IPS-11a (cell line): ENCODE measurements around the gene ZSCAN10.
"Not testable (repeated sequence)": the region's sequence is repeated elsewhere in the genome, so short reads cannot be mapped to it uniquely, and the experiment has no call there.

Experiments
- H3K4me3 ChIP-seq: one replicate; pipeline ENCODE4 v1.5.1; 2013; ENCODE audit warnings: low read depth, low read length, control low read depth

Gene ZSCAN10

DNA sequence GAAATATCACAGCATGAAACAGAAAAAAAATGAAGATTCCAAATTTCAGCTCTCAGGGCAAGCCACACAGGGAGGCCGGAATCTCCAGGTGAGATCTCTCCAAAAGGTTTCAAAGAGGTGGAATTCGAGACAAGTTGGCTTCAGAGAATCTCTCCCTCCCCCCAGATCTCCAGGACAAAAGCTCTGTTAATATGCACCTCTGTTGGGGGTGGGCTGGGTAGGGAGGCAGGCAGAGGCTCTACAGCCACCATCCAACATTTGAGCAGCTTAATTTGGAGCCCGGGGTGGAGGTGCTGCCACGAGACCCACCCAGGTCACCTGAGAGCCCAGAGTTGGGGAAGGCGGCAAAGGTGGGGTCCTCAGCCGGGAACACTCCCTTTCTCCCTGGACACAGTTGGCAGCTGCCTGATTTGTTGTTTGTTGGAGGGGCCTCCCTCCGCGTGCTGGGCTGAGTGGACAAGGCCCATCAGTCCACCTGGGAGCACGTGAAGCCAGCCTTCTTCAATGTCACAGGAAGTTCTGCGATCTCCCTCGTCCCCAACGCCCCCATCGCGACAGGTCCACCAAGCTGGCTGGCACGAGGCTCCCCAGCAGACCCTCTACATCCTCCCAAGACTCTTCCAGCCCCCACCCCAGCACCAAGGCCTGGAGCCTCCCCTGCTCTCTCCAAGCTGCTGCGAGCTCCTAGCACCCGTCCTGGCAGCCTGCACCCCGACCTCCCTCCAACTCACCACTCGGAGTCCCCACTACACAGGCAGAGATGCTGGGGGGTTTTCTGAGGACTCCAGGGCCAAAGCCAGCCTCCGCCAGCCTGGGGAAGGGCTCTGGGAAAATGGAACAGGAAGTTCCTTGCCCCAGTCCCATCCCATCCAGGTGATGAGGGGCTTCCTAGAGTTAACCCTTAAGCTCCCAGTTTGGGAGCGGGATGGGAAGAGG, at the start of gene ZSCAN10:
Gene ZSCAN10, minus strand, starts transcription at position 836 of the 936 bp plus-strand sequence. CDS start 6,357 bp downstream, outside the sequence.
- peak within 1 kb of the TSS; percentile 93 for H3K4me3 ChIP-seq

DNA sequence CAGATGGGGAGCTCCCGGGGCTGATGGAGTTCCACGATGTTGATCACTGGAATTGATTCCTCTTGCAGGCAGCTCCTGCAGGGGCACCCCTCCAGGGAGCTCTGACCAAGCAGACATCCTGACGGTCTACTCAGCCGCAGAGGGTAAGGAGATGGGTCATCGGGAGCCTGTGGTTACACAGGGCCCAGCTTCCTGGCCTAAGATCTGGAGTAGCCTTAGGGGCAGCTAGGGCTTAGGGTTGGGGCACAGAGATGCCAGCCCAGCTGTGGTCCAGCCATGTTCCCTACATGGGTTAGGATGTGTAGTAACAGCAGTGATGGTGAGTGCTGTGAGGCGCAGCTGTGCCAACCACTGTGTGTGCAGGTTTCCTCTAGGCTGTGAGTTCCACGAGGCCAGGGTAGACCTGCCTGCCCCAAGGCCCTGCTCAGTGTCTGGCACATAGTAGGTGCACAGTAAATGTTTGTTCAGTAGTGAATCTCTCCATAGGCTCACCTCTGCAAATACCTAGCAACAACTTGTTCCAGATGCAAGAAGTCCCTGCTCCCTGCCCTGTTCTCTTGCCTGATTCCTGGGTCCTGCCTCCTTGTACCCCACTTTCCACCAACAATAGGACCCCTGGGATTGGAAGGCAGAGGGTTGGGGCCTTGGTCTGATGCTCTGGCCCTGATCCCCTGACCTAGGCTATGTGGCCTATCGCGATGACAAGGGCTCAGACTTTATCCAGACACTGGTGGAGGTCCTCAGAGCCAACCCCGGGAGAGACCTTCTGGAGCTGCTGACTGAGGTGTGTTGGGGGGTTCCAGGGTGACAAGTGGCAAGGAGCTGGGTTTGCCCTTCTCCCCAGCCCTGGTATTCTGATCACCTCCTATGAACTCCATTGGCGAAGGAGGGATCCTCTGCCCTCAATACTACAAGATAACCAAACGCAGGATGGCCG, 49.4 kb upstream of the ZSCAN10 start:
- no peak overlapping the region for H3K4me3 ChIP-seq

DNA sequence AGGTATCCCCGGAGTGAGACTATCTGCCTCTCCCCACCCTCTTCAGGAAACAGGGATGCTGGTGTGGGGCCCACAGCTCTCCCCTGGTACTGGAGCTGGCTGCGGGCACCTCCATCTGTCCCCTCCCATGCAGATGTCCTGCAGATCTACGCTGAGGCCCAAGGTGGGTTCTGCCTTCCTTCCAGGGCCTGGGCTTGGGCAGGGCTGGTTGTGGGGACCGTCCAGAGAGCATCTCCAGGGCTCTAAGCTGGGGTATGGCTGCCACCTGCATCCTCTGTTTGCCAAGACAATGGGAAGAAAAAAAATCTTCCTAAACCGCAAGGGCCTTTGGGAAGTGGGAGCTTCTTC, 48.6 kb upstream of the ZSCAN10 start:
- H3K4me3 ChIP-seq, result no peak overlapping the region

DNA sequence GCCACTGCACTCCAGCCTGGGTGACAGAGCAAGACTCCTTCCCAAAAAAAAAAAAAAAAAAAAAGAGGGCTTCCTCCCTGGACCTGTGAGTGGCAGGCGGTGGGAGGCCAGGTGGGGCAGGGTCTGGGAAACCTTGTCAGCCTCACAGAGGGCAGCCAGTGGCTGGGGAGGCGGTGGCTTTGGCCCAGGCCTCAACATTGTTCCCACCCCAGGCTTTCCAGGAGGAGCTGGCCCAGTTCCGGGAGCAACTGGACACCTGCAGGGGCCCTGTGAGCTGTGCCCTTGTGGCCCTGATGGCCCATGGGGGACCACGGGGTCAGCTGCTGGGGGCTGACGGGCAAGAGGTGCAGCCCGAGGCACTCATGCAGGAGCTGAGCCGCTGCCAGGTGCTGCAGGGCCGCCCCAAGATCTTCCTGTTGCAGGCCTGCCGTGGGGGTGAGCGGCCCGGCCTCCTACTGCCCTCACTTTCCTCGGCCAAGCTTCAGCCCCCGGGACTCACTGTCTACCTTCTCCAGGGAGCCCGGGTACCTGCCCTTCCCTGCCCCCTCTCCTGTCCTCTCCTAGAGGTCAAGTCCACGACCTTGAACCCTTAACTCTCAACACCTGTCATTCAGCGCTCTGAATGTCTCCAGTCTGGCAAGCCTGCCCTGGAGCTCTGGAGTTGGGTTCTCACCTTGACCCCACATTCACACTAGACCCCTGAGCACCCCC, 48.1 kb upstream of the ZSCAN10 start:
- H3K4me3 ChIP-seq, result no peak overlapping the region

DNA sequence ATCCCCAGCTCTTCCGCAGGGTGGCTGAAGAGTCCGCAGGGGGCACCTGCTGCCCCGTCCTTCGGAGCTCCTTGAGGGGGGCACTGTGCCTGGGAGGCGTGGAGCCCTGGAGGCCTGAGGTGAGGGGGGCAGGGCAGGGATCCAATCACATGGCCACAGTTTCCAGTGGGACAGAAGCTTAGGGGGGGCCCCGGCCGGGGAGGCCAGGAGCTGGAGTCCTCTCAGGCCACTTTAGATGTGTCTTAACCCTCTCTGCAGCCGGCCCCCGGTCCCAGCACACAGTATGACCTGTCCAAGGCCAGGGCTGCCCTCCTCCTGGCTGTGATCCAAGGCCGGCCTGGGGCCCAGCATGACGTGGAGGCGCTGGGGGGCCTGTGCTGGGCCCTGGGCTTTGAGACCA, 46.6 kb upstream of the ZSCAN10 start:
- H3K4me3 ChIP-seq, result no peak overlapping the region

DNA sequence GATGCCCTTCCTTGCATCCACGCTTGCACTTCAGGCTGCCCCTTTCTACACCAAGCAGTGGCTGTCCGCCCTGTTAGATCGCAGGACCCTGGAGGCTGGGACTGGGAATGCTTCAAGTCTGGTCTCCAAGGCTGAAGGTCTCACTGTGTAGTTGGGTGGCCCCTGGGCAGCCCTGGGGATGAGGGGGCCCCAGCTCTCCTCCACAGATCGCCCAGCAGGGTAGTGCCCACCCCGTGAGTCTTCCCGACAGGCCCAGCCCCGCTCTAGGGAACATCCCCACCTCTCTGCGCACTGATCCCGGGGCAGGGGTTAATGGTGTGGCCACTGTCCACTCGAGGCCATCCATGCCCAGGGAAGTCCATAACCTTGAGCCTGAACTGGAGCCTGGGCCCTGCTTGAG, 46.1 kb upstream of the ZSCAN10 start:
- H3K4me3 ChIP-seq, result no peak overlapping the region

DNA sequence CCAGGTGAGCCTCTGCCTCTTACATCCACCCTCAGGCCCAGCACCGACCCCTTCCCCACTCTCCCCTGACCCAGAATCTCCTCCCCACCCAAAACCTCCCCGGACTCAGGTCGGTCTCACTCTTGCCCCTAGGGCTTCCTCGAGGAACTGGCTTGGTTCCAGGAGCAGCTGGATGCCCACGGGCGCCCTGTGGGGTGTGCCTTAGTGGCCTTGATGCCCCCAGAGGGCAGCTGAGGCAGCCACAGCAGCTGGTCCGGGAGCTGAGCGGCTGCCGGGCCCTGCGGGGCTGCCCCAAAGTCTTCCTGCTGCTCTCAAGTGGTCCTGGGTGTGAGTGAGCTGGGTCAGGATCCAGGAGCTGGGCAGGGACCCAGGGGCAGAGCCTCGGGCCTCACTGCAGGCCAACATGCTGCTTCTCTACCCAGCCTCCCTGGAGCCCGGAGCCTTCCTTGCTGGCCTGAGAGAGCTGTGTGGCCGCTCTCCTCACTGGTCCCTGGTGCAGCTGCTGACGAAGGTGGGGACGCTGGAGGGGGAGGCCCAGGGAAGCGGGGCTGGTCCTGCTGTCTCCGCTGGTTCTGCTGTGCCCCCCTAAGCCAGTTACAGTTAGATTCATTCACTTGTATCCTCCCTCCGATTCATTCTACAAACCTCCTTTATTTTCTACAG, 45.4 kb upstream of the ZSCAN10 start:
- H3K4me3 ChIP-seq, result no peak overlapping the region

DNA sequence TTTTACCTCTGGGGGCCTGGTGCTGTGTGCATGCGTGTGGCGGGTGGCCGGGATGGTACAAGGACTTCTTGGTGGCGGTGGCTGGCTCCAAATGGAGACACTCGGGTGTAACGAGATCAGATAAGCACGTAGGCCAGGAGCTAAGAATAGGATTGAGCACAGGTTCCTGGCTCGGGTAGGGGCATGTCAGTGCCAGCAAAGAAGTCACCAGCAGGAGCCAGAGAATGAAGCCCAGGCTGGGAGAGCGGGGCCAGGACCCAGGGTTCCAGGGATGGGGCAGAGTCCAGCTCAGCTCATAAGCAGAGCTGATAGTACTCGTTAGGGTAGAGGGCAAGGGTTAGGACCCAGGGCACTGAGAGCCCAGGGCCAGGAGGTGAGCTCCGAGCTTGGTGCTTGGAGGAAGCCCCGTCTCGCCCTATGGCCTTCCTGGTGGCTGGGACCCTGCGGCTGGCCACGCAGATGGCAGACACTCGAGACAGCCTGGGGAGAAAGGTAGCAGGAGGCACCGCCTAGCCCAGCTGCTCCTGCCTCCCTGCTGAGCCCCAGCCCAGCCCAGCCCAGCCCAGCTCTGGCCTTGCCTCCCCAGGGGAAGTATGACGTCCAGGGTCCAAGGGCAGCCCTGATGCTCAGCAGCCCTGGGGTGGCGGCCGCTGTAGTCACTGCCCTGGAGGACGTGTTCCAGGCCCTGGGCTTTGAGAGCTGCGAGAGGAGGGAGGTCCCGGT, 44.7 kb upstream of the ZSCAN10 start:
- H3K4me3 ChIP-seq, result no peak overlapping the region

DNA sequence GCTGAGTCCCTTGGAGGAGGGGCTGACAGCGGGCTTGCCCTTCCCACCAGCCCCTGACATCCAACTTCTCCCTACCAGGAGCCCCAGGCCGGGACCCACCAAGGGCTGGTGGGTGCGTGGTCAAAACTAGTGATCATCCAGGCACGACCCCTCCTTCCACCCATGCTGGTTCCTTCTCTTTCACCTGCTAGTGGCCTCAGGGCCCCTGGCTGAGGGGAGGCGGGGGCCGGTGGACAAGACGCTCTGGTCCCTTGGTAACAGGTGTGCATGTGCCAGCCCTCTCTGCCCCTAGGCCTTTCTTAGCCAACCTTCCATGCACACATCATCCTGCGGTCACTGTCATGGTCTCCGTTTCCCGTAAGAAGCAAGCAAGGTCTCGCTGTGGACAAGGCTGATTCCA, 44.1 kb upstream of the ZSCAN10 start:
- H3K4me3 ChIP-seq, result no peak overlapping the region

DNA sequence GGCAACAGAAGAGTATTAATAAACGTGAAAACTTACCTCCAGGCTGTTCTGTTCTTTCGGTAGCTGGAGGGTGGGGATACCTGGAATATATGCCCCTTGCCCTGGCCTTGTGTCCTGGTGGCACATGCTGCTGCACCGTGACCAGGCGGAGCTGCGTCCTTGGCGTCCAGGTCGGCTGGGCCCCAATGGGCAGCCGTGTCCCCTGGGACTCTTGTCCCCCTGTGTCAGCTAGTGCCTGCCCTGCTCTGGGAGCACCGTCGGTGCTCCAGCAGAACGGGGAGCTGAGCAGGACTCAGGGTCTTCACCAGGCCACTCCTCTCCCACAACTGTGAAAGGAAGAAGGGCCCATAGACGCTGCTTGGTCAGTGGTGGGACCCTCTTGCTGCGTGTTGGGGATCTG, 43.7 kb upstream of the ZSCAN10 start:
- no peak overlapping the region for H3K4me3 ChIP-seq

DNA sequence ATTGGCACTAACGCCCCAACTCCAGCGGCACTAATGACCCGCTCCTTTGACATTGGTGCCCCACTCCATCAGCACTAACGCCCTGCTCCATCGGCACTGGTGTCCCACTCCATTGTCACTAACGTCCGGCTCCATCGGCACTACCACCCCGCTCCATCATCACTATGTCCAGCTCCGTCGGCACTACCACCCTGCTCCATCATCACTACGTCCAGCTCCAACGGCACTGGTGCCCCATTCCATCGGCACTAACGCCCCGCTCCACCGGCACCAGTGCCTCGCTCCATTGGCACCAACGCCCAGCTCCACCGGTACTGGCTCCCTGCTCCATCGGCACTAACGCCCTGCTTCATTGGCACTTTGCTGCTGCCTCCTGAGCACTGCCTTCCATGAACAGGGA, 43.2 kb upstream of the ZSCAN10 start:
- no peak overlapping the region for H3K4me3 ChIP-seq

DNA sequence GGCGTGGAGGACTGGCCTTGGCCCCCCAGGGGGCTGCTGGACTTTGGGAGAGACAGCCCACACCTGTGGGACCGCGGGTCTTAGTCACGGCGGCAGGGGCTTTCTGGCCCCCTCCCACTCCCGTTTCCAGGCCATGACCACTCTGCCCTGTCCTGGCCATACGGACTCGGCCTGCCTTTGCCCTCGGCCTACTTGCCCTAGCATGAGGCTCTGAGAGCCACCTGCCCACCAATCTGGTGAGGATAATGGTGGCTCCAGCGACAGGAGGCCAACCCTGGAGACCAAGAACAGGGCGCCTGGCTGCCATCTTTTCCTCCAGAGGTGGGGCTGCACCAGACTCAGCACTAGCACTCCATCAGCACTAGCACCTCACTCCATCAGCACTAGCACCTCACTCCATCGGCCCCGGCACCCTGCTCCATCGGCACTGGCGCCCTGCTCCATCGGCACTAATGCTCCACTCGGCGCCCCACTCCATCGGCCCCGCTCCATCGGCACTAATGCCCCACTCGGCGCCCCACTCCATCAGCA, 42.8 kb upstream of the ZSCAN10 start:
- H3K4me3 ChIP-seq, result no peak overlapping the region

DNA sequence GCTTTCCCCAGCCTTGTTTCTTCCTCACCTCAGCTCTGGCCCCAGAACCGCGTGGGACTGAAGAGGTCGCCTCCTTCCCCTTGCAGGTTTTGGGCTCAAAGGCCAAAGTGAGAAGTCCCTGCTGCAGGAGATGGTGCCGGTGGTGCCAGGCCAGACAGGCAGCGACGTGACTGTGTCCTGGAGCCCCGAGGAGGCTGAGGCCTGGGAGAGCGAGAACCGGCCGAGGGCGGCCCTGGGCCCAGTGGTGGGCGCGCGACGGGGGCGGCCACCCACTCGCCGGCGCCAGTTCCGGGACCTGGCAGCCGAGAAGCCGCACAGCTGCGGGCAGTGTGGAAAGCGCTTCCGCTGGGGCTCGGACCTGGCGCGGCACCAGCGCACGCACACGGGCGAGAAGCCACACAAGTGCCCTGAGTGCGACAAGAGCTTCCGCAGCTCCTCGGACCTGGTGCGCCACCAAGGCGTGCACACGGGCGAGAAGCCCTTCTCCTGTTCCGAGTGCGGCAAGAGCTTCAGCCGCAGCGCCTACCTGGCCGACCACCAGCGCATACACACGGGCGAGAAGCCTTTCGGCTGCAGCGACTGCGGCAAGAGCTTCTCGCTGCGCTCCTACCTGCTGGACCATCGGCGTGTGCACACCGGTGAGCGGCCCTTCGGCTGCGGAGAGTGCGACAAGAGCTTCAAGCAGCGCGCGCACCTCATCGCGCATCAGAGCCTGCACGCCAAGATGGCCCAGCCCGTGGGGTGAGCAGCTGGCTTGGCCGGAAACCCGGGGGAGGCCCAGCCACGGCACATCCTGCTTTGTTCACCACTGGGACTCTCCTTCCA, 41.7 kb upstream of the ZSCAN10 start:
- H3K4me3 ChIP-seq, result no peak overlapping the region

DNA sequence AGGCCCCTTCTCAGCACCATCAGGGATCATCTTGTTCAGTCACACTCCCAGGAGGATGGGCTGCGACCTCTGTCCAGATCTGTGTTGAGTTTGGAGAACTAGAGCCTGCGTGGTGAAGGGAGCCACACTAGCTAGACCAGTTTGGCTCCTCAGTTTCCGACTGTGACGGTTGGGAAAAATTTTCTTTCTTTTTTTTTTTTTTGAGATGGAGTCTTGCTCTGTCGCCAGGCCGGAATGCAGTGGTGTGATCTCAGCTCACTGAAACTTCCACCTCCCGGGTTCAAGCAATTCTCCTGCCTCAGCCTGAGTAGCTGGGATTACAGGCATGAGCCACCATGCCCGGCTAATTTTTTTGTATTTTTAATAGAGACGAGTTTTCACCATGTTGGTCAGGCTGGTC, 40.5 kb upstream of the ZSCAN10 start:
- H3K4me3 ChIP-seq, result not testable (repeated sequence)

DNA sequence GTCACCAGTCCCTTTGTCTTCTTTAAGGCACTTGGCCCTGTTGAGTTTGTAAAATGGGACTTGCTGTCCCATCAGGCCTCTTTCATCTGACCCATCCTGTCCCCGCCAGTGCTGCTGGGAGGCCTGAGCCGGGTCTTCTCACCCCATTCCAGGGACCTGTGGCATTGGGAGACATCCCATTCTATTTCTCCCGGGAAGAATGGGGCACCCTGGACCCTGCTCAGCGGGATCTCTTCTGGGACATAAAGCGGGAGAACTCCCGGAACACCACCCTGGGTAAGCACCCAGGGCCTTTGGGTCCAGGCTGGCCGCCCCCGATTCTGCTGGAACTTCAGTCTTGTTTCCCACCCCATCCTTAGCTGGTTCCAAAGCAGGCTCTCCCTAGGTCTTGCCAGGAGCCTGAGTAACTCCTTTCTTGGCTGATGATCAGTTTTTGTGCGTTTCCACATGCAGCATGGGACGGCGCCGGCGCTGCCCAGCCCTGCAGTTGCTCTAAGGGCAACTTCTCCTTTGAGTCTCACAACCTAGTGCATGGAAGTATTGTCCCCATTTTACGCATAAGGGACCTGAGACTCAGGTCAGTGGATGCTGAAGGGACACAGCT, 39.8 kb upstream of the ZSCAN10 start:
- H3K4me3 ChIP-seq, result no peak overlapping the region

DNA sequence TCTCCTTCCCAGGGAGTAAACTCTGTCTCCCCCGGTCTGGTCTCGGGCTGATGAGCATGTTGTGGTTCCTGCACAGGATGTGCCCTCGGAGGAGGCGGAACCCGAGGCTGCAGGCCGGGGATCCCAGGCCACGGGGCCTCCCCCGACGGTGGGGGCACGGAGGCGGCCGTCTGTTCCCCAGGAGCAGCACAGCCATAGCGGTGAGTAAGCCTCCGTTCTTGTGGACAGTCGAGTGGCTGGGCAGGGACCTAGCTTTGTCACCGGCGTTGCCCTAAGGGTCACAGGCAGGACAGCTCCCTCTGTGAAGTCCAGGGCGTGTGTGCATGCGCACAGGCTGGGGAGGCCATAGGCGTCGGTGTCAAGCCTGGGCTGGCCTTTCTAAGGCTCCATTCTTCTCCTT, 39.2 kb upstream of the ZSCAN10 start:
- H3K4me3 ChIP-seq, result no peak overlapping the region

DNA sequence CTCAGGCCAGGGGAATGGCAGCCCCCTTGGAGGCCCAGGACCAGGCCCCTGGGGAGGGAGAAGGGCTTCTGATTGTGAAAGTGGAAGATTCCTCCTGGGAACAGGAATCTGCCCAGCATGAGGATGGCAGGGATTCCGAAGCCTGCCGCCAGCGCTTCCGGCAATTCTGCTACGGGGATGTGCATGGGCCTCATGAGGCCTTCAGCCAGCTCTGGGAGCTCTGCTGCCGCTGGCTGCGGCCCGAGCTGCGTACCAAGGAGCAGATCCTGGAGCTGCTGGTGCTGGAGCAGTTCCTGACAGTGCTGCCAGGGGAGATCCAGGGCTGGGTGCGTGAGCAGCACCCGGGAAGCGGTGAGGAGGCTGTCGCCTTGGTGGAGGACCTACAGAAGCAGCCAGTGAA, 38.2 kb upstream of the ZSCAN10 start:
- H3K4me3 ChIP-seq, result no peak overlapping the region

DNA sequence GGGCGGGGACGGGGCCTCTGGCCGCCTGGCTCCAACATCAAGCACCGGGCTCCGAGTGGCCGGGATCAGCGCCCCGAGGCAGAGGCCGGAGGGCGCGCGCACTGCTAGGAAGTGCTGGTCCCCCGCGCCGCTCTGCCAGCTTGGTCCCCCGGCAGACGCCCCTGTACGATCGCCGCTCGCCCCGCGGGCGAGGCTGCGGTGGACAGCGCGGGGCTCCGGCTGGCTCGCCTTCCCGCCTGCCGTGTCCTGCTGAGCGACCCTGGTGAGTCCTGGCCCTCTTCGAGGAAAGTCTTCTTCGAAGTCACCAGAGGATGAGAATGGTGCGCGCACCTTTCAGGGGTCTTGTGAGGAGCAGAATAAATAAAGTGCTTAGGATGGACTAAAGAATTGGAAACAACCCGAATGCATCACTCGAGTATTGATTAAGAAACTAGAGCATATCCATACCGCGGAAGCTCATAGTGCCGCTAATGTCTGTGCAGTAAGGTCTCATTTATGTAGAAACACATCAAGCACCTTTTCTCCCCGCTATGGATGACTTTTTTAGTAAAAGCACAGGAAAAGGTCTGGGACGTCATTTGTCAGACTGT, 36.1 kb upstream of the ZSCAN10 start:
- H3K4me3 ChIP-seq, result peak overlapping the region; percentile 90
